Fibroblast of the conjunctiva (primary cell): ENCODE data around the gene CCDC87.
A peak's percentile ranks its signal among the peaks of the same experiment; 100 is the strongest.
"Not testable (repeated sequence)": the region's sequence is repeated elsewhere in the genome, so short reads cannot be mapped to it uniquely, and the experiment has no call there.

Experiments used
- DNase-seq: peaks from one replicate; pipeline ENCODE4 v3.0.0-alpha.2; 2010; ENCODE audit warnings: low read depth

The CCDC87 gene

DNA sequence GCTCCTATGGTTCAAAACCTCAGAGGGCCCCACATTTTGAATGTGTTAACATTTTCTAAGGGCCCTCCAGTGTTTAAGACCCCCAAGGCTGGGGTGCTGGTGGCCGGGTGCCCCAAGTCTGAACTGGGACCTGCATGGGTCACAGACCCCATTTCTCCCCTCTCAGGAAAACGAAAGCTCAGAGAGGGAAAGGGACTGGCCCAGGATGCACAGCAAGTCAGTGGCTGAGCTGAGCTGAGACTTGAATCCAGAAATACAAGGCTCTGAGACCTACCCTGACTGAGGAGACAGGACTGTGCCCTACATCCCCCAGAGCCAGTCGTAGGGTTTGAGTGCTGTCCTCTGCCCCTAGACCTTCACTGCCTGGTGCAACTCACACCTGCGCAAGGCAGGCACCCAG is 42.0 kb downstream of the CCDC87 start:
- DNase-seq = no peak

DNA sequence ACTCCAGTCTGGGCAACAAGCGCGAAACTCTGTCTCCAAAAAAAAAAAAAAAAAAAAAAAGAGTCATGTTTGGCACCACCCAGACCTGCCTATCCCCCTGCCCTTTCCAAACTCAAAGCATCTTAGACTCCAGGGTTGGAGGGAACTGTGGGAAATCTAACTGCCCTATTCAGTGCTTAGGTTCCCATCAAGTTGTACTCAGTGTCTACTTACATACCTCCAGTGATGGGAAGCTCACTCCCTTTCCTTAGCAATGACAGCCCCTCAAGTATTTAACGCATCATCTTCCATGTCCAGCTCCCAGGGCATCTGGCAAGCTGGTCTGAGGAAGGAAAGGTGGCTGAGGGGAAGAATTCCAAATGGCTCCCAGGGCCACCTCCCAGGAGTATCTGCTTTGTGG is 43.2 kb downstream of the CCDC87 start:
- DNase-seq = no peak

DNA sequence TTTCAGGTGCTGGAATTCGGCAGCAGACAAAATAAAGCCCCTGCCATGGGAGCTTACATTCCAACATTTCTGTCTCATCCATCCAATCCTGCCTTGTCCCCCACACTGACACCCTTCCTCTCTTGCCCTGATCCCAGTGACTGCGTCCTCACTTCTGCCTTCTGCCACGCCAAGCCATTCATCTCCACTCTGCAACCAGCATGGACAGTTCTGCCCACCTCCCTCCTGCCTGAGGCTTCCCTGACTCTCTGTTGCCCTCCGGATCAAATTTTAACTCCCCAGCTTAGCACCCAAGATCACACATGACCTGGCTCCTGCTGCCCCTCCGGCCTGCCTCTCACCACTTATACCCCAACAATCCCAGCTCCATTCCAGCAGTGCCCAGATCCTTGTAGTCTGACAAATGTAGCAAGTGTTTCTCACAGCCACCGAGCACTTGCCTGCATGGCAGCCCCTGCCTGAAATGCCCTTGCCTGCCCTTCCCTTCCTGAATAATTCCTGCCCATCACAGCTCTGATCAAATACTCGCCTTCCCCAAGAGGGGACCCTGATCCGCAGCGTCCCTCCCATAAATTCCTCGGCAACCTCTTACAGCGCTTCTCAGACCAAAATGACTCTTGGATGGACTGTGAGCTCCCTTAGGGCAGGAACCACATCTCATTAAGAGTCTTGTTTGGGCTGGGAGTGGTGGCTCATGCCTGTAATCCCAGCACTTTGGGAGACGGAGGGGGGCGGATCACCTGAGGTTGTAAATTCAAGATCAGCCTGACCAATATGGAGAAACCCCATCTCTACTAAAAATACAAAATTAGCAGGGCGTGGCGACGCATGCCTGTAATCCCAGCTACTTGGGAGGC is 43.9 kb downstream of the CCDC87 start:
- no peak for DNase-seq

DNA sequence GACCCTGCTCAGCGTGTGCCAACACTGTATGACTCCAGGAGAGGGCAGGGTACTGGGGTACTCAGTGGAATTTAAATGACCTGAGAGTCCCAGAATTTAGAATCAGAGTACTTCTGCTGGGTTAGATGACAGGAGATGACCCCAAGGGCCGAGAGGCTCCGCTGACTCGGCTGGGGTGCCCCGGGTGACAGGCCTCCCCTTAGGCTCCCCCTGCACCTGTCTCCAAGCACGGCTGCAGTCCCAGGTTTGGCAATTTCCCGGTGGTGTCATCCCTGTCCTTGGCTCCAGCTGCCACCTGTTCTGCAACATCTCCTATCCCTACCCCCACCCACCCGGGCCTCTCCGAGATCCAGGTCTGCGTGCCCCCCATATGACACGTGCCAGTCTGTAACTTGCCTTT is 44.8 kb downstream of the CCDC87 start:
- no peak for DNase-seq

DNA sequence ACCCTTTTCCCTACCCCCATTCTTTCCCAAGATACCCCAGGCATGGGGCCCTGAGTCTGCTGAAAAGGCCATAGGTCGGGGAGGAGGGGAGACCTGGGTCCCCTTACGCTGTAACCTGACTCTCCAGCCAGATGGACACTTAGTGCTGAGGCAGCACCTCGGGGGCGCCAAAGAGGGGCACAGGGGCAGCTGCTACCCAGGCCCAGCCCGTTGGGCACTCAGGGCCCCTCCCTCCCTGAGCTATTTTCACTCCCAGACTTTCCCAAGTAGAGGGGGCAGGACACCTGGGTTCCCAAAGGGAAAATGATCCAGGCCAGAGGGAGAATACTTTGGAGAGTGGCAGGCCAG is 45.2 kb downstream of the CCDC87 start:
- DNase-seq = no peak

DNA sequence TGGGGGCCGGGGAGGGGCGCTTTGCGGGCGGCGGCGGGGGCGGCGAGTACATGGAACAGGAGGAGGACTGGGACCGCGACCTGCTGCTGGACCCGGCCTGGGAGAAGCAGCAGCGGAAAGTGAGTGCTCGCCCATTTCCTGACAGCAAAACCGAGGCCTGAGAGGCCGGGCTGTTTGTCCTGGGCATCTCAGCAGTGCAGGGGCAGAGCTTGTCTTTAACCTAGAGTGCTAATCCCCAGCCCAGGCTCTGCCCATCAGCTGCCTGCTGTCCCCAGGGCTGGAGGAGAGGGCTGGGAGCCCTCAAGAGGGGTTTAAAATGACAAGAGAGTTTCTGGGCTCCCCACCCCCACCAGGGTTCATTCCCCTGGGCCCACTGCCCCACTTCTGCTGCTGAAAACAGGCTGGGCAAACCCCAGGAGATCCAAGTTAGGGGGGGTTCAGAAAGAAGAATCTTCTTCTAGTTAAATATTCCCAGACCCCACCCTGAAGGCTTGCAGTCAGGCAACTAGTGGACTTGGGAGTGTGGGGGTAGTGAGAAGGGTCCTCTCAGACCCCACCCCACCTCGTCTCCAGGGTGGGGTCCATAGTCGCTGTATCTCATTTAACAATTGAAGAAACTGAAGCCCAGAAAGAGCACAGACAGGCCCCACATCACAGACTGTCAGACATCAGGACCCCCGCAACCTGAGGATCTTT is 45.7 kb downstream of the CCDC87 start:
- DNase-seq = no peak

DNA sequence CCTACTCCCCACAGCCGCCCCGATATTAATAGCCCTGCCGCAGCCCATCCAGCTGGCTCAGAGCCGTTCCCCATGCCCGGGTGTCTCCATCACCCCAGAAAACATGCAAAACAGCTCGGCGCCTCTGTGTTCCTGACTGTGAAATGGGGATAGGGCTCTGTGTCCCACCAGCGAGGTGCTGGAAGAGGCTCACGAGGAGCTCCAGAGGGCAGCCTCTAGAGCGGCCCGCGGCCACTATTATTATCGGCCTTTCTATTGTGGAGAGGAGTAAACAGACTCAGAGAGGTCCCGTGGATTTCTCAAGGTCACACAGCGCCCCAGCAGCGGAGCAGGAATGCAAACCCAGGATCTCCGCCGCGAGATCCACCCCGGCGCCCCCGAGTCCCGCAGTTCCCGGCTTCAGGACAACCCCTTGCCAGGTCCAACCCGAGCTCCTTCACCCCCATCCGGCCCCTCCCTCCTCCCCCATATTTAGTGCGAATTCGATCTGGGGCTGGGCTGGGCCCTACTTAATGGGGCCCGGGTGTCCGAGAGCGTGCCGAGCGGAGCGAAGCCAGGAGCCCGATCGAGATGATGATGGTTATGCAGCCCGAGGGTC is 46.4 kb downstream of the CCDC87 start, which contains the start of gene ACTN3:
TSS of gene ACTN3 (plus strand) at position 536 of the 598 bp plus-strand sequence. CDS start at position 571, 35 bp downstream.
- no peak for DNase-seq

DNA sequence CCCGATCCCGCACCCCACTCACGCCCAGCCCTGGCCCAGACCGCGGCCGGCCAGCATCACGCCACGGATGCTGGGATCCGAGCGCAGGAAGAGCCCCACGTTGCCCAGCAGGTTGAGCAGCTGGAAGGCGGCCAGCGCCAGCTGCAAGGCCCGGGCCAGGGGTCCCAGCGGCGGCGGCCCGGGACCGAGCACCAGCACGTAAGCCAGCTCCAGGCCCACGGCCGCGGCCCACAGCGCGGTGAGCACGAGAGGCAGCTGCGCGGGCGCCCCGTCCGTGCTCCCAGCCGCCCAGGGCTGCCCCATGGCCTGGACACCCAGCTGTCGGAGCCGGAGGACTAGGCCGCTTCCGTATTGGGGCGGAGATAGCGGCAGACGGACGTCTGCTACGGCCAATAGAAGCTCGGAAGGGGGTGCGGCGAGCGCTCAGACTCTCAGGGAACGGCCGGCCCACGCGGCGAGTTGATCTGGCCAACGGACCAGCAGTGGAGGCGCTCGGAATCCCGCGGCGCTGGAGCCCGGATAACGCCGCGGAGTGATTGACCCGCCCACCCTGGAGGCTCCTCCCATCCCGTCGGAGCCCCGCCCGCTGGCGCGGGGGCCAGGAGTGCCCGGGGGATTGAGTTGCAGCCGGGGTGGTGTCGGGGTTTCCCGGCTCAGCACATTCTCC is 47.0 kb downstream of the CCDC87 start, which contains the start of gene ZDHHC24:
TSS of gene ZDHHC24 (minus strand) at position 348 of the 667 bp plus-strand sequence. CDS start at position 303, 45 bp downstream.
- DNase-seq = peak; percentile 94

DNA sequence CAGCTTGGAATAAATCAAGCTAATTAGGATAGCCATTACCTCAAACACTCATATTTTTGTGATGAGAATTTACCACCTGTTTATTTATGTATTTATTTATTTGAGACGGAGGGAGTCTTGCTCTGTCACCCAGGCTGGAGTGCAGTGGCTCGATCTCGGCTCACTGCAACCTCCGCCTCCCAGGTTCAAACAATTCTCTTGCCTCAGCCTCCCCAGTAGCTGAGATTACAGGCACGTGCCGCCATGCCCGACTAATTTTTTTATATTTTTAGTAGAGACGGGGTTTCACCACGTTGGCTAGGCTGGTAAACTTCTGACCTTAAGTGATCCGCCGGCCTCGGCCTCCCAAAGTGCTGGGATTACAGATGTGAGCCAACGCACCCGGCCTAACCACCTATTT is 47.9 kb downstream of the CCDC87 start:
- not testable (repeated sequence) for DNase-seq

DNA sequence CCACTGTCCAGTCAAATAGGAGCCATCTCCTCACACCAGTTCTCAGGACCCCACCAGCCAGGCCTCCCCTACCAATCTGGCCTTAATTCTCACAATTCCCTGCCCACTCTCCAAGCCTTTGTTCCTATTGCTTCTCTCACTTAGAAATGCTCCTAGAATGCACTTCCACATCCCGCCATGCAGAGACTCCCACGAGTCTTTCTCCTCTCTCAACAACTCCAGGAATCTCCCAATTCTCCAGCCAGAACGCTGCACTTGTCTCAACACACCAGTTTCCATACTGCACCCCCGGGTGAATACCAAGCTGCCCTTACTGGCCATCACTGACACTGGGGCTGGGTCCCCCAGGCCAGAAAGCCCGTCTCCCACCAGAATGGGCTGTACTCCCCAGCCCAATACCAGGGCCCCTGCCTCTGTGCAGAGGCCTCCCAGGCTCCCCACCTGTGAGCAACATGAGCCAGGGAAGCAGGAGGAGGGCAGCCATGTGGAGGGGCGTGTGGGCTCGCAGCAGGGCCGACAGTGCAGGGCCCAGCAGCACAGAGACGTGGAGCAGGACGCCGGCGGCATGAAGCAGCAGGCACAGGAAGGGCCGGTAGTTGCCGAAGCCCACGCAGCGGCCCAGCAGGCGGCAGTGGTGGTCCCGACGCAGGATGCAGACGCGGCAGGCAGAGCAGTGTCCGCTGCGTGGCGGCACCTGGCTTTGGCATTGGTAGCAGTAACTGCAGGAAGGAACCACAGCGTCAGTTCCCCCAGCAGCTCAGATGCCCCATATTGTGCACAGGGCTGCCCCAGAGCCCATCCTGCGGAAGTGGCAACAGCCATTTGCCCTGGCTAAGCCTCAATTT is 49.4 kb downstream of the CCDC87 start:
- DNase-seq = peak; percentile 12

DNA sequence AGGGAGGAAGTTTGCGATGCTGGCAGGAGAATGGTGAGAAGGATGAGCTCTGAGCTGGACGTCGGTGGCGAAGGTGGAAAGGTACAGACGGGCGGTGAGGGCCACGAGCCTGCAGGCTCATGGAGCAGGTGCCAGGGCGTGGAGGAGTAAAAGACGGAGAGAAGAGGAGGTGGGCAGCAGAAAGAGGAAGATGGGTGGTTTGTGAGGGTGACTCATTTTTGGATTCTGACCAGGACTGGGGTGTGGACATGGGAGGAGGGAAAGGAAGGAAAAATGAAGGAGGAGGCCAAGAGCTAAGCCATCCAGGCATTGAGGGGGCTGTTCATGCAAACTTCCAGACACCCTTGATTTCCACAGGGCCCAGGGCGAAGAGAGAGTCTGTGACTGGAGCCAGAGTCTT is 50.5 kb downstream of the CCDC87 start:
- DNase-seq = no peak

DNA sequence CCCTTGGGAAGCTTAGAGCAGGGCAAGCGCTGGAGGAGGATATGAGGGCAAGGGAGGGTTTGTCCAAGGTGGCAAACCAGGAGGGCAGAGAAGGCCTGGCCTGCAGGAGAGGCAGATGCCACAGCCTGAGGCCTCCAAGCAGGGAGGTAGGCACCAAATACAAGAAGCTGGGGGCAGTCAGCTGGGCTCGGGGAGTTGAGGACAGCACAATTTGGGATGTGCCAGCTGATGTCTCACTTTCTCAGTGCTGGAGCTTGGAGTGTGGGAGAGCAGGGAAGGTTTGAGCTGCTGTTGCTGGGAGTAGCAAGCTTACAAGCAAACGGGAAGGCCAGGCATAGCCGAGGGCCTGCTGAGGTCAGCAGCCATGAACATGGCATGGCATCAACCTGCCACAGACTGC is 51.0 kb downstream of the CCDC87 start:
- no peak for DNase-seq

DNA sequence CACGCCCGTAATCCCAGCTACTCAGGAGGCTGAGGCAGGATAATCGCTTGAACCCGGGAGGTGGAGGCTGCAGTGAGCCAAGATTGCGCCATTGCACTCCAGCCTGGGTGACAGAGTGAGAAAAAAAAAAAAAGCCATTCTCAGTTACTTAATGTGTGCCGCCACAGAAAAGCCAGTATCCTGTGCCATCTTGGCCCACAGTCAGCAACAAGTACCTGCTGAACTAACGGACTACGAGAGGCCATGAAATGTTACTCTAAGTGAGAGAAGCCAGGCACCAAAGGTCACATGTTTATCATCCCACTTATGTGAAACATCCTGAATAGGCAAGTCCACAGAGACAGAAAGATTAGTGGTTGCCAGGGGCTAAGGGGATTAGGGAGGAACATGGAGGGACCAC is 52.3 kb downstream of the CCDC87 start:
- DNase-seq = not testable (repeated sequence)
